Activated naive CD4-positive, alpha-beta T cell treated with Interleukin-2 at 50 U/mL for 16 hours (primary cell): ENCODE measurements around the gene S100A10.

Experiments used
- DNase-seq: peaks from one replicate; pipeline ENCODE4 v3.0.0-alpha.2; 2020

S100A10 gene

DNA sequence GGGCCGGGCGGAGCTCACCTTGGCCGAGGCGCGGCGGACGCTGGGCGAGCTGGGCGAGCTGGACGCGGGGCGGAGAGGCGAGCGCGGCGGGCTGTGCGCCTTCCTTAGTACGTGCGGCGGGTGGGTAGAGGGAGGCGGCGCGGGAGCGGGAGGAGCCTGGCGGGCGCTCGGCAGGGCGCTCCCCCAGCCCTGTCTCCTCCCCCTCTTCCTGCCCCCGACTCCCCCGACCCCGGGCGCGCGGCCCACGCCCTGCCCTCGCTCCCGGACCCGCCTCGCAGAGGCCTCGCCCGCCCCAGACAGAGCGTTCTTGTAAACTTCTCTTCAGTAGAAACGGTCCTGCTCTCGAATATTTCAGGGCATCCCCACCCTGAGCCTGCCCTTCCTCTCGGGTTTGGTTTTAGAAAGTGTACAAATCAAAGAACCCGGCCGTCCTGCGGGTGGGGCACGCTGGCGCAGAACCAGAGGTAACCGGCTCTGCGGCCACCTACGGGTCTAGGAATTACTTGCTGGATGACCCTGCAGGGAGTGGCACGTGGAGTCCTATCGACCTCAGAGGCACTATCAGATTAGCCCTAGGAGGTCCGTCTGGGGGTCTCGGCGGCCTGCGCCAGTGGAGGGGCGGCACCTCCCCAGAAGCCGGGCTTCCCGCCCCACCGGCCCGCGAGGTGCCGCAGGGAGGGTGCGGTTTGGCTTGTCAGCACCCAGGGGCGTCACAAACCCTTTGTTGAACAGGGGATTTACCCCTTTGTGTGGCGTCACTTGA is at the start of gene S100A10:
S100A10 (minus strand) TSS at position 126 of the 763 bp plus-strand sequence. CDS start 7,629 bp downstream, outside the sequence.
- DNase-seq: peak; percentile 77

DNA sequence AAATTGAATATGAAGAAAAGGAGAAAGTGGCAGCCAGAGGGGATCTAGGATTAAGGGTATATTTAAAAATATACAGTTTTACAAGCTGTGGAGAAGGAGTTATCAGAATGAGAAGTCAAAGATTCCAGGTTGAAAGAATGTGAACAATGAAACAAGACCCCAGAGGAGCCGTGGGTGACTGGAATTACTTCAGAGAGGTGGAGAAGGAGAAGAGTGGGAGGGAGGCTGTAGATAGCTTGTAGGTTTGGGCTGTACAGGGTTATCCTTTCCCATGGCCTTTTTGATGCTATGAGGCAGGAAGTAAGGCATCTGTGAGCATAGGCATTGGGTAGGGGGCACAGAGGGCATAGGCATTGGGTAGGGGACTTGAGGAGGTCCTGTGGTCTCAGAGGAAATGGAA is 48.4 kb upstream of the S100A10 start:
- no peak for DNase-seq

DNA sequence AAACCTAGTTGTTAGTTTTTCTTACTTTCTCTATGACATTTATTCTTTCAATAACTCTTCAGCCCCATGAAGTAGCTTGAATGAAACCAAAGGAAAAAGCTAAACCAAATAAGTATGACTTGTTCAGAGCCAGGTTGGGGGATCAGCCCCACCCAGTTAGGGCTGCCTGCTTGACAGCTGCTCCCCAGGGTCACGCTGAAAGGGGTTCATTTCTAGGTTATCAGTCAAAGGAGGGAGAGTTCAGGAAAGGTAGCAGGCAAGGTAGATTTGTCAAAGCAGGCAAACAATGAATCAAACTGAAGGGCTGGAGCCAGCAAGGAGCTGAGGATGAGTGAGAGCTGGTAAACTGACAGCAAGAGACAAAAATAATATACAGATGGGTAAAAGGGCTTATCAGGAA is 46.2 kb upstream of the S100A10 start:
- no peak for DNase-seq

DNA sequence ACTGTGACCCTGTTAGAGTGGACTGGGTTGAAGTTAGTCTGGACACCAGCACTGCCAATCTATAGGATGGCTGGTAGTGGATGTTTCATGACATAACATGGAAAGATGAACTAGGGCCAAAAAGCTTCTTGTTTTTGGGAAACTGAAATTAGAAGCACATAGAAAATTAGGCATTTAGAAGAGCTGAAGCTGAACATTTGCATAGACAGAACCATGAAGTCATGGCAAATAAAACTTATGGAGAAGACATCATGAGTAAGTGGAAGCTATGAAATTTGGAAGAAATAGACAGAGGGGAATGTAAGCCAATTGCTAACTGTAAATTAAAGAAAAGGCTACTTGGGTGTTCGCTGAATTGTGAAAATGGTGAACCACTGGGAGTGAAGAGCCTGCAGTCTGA is 45.8 kb upstream of the S100A10 start:
- DNase-seq: no peak

DNA sequence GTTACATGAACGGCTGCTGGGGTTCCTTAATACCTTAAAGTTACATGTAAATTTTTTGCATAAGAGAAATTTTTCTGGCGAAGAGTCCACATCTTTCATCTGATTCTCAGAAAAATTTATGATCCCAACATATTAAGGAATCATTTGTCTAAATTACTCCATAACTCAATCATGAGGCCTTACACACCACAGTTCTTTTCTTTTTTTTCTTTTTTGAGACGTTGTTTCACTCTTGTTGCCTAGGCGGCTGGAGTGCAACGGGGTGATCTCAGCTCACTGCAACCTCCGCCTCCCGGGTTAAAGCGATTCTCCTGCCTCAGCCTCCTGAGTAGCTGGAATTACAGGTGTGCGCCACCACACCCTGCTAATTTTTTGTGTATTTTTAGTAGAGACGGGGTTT is 45.2 kb upstream of the S100A10 start:
- DNase-seq: no peak

DNA sequence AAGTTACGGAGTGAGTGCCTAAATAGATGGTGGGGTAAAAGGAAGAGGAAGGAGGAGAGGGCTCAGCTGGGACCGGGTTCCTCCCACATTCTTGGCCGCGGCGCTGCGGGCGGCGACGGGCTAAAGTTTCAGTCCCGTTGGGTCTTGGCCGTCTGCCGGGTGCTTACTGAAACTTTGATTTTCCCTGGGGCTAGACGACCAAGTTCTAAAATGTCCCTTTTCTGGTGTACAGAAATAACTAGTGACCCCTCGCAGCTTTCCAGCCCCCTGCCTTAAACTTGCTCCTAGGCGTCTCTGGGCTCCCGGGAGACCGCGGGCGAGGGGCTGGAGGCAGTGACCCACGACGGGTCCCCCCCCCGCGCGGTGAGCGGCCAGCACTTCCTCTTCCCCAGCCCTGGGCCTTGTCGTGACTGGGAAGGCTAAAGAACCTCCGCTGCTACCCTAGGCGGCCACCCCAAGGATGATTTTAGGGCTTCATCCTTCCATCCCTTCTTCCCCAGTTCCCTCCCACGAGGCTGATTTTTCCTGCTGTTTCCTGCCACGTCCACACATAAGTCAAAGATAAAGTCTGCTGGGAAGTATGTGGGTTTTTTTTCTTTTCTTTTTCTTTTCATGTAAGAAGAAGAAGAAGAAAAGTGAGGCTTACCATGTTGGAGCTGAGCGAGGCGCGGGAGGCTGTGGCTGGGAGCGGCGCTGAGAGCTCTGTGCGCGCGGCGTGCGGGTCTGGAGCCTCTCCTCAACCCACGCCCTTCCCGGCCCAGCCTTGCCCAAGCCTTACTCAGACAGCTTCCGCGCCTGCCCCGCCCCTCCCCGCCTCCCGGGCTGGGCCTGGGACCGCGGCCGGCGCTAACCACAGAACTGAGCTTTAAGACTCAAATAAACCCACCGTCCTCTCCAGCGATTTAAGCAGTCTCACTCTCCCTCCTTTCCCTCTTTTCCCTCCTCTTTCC is 42.9 kb upstream of the S100A10 start, which contains the start of gene S100A11:
S100A11 (minus strand) TSS at position 738 of the 950 bp plus-strand sequence; CDS start at position 649, 89 bp downstream.
- peak; percentile 80 for DNase-seq

- DNase-seq: peak; percentile 14
Observed at GRCh38 chr1:152035539-152036266, 42.0 kb upstream of the S100A10 start.

DNA sequence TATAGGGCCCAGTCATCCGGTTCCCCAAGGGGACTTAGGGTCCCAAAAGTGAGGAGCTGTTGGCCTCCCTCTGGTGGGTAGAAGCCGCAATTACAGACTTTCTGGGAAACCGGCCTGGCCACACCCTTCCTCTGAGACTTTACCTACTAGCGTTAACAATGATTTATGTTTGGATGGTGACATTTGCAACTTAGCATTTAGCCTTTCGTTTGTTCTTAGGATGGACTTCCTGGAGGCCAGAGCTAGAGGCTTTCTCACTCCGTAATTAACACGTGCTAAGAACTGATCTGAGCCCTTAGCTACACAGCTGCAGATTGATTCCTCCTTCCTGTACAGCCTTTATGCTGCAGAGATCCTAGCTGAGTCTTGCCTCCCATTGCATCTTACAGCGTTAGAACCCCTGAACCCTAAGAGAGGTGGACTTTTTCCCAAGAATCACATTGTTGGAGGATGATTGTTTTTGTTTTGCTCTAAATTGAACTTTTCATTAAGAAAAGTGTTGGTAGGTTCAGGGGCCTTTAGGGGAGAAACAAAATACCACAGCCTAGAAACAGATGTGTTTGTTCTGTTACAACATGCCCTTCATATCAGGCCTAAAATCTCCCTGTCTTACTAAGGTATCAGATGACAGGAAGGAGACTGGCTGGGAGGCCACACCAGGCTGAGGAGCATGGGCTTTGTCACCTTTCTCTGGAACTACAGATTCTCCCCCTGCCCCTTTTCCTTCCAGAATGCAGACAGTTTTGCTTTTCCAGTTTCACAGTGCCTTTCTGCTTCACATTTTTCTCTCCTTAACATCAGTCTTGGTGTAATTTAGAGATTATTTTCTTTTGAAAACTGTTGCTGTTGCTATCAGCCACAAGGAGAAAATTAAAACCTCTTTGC is 41.2 kb upstream of the S100A10 start:
- DNase-seq: peak; percentile 67

- DNase-seq: no peak
Observed at GRCh38 chr1:152034324-152034653, 40.6 kb upstream of the S100A10 start.

DNA sequence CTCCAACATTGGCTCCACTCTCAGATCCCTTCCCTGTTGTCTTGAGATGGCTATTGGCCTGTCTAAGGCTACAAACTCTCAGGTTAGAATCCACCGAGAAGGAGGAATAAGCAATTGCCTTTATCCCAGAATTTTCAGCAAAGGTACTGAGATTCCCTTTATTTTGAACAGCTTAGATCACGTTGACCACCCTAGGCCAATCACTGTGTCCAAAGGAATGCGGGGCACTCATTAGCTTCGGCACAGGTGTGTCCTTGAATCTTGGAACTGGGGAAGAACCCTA is 36.2 kb upstream of the S100A10 start:
- no peak for DNase-seq

DNA sequence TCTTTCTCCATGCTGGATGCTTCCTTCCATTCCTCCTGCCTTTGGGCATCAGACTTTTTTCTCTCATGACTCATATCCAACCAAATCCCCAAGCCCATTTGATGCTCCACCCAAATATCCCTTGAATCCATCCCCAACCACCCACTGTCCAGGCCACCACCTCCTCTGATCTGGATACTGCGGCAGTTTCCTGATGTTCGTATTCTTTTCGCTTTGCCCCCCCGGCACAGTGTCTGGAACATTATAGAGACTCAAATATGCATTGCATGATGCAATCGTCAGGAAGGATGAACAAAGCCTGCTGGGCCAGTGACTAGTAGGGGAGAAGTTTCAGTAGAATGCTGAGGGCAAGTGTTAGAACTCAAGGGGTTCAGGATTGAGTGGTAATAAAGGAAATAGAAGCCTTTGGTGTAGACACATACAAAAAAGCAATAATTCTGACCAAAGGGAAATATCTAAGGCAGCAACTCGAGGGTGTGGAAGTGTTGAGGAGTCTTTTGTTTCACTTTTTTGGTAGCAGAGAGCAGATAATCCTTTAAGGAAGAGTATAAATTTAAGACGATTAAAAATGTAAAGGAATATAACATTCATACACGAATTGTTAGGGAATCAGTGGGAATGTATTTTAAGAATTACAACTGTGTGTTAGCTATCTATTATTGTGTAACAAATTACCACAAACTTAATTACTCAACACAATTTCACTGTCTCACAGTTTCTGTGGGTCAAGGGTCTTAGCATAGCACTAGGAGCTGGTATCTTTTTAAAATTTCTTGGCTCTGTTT is 35.7 kb upstream of the S100A10 start:
- peak; percentile 12 for DNase-seq

- DNase-seq: no peak
Observed at GRCh38 chr1:152026895-152027294, 33.2 kb upstream of the S100A10 start.

DNA sequence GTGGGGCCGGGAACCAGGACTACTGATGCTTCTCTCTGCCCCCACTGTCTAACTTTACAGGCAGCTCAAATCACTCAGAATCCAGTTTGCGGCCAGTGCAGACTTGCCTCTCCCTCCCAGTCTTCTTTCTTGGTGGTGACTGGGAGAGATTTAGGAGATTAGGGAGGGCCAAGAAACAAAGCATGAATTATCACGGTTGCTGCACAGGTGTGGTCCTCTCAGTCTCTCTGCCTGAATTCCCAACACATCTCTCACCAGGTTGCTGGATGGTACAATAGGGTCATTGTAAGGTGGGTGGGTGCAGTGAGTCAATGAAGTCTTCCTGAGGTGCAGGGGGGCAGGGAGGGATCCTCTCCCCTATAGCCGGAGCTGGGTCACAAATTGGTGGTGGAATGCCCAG is 30.6 kb upstream of the S100A10 start:
- DNase-seq: no peak

DNA sequence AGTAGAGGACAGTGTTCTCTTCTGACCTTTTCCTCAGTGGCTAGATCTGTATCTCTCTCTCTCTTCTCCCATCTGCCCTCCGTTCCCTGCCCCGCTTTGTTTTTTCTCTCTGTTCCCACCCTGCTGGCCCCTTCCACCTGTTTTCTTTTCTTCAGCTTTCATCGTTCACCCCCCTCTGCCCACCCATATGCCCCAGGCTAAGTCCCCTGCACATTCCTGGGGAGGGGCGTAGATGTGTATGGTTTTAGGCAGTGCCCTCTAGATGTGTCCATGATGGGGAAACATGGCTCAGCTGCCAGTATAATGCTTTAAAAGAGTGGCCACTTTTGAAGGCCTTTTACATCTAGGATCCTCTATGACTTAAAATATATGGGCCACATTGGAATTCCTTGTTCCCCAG is 29.6 kb upstream of the S100A10 start:
- no peak for DNase-seq

- no peak for DNase-seq
Observed at GRCh38 chr1:152022474-152022873, 28.8 kb upstream of the S100A10 start.

DNA sequence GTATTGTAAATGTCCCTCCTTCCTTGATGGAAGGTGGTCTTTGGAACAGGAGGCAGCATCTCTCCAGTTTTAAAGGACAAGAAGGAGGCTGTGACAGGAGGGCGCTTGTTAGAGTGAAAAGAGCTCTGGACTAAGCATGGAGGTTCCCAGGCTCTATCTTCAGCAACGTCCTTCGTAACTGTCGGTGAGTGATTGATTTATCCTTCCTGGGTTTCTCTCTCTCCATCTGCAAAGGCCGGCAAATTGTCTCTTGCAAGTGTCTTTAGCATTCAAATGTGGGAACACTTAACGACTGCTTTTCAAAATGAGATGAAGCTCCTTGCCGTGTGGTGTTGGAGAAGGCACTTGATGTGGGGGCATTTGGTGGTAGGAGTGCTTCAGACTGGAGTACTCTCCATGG is 27.9 kb upstream of the S100A10 start:
- no peak for DNase-seq

DNA sequence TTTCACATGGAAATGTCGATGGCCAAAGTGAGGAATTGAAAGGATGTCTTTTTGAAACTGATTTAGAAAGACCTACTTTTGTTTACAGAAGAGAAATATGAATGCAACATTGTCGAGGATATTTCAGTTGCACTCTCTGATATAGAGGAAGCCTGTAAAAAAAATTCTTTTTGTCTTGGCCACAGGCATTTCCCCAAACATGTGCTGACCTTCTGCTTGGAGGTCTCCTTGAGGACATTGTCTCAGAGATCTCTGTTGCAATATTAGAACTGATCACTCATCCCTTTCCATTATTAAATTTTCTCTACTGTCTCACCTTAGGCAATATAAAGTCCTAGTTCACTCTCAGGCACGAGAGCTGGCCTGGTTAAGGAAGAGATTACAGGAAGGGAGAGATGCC is 27.2 kb upstream of the S100A10 start:
- no peak for DNase-seq

GRCh38 chr1:152018537-152018936 is 24.9 kb upstream of the S100A10 start:
- no peak for DNase-seq

DNA sequence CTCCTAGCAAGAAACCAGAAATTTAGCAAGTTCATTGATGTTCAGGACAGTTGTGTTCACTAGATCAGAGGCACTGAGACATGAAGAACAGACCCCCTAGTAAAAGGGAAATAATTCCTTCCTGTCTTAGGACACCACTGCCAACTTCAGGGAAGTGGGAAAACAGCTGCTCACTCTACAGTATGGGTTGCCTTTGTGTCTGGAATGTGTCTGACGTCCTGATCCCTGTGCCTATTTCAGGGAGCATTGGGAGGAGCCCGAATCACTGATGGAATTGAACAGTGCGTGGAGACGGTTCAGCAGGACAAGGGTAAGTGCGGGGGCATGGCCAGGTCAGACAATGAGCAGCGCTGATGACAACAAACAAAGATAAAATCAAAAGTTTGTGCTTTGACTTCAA is 22.1 kb upstream of the S100A10 start:
- DNase-seq: no peak

- DNase-seq: no peak
Observed at GRCh38 chr1:152014943-152015342, 21.3 kb upstream of the S100A10 start.

- peak; percentile 53 for DNase-seq
Observed at GRCh38 chr1:152013664-152014237, 20.1 kb upstream of the S100A10 start.
